ENCODE results near the gene SPNS2.

GRCh38 chr17:4580291-4580690, 81.6 kb downstream of the SPNS2 start:
- TF ChIP-seq CTCF (IDR thresholded peaks at IDR 0.05) (no peak), POLR2A (IDR thresholded peaks at IDR 0.05) (no peak)

All from tibial nerve (tissue), 3 donors.